ENCODE data around the gene U2AF2. TPM values are rescaled to one million over a fixed set of nuclear protein-coding genes. Genes with fewer than 3 reads are reported as not detected.

The U2AF2 gene
- total and polyA plus RNA-seq, 9 of the 15 experiments (the other 6 are each of a cell fraction or from before 2014, with no cell fraction given), result 3.0 to 331 (median 157) TPM

GRCh38 chr19:55653651-55654322 is 1.0 kb upstream of the U2AF2 start (continued):
- TF ChIP-seq CHD7 (IDR thresholded peaks at IDR 0.05; ENCODE audit: low read depth, low read length), result no peak
- no peak for TF ChIP-seq E2F3 (CRISPR knock-in tag; IDR thresholded peaks at IDR 0.05)
- TF ChIP-seq CBFA2T2 (conservative IDR thresholded peaks at IDR 0.05), result no peak
- TF ChIP-seq SNRNP70 (optimal IDR thresholded peaks at IDR 0.05; ENCODE audit: low read depth, low read length), result no peak
- TF ChIP-seq POLR2AphosphoS5 (IDR thresholded peaks at IDR 0.05; ENCODE audit: control insufficient read depth, insufficient read depth, low read depth, low read length), result peak; percentile 38
- peak; percentile 87 for TF ChIP-seq CREM (IDR thresholded peaks at IDR 0.05; ENCODE audit: low read depth)
- no peak for TF ChIP-seq PURB (CRISPR knock-in tag; IDR thresholded peaks at IDR 0.05; ENCODE audit: low read depth)
- 0 out of 2 replicates have a peak, but pooled peaks have one; percentile 37 for TF ChIP-seq ZNF436 (CRISPR knock-in tag; IDR thresholded peaks at IDR 0.05)
- TF ChIP-seq PRMT5 (CRISPR knock-in tag; IDR thresholded peaks at IDR 0.05), result no peak
- TF ChIP-seq ZC3H4 (CRISPR knock-in tag; IDR thresholded peaks at IDR 0.05; ENCODE audit: borderline replicate concordance), result no peak
- TF ChIP-seq COPS2 (conservative IDR thresholded peaks at IDR 0.05), result no peak
- TF ChIP-seq POLR2A (conservative IDR thresholded peaks at IDR 0.05), result peak; percentile 94
- no peak for TF ChIP-seq CAMTA2 (CRISPR knock-in tag; conservative IDR thresholded peaks at IDR 0.05)
- no peak for TF ChIP-seq SMAD1 (IDR thresholded peaks at IDR 0.05; ENCODE audit: low read depth, low read length, partially characterized antibody)
- no peak for TF ChIP-seq PCBP1 (IDR thresholded peaks at IDR 0.05; ENCODE audit: low read depth, low read length, poor library complexity, severe bottlenecking)
- TF ChIP-seq ZBTB26 (CRISPR knock-in tag; IDR thresholded peaks at IDR 0.05), result 0 out of 2 replicates have a peak, but pooled peaks have one; percentile 74
- no peak for TF ChIP-seq PRPF4 (IDR thresholded peaks at IDR 0.05; ENCODE audit: insufficient read depth, low read depth, low read length, poor library complexity, severe bottlenecking)
- no peak for TF ChIP-seq CCAR2 (IDR thresholded peaks at IDR 0.05; ENCODE audit: low read depth, low read length)

Data from K562 (cell line).